GM23248 (cell line): Measurements from ENCODE around the gene QKI. TPM values are rescaled to one million over a fixed set of nuclear protein-coding genes. Genes with fewer than 3 reads are reported as not detected.
"Not testable (repeated sequence)": the region's sequence is repeated elsewhere in the genome, so short reads cannot be mapped to it uniquely, and the experiment has no call there.

Source experiments
- DNase-seq: peaks from one replicate; pipeline ENCODE4 v3.0.0-alpha.2; 2015
- H2AFZ ChIP-seq: fragments of 200-600 bp; sonication (generic); 2 replicates; pipeline ENCODE4 v1.6.1; 2016; ENCODE audit warnings: antibody characterized with exemption
- H3F3A ChIP-seq: fragments of 200-600 bp; sonication (generic); 2 replicates; pipeline ENCODE4 v1.6.1; 2016; ENCODE audit warnings: mild to moderate bottlenecking, antibody characterized with exemption, mixed run types; ENCODE audit not compliant: insufficient read depth
- H3K27ac ChIP-seq: fragments of 200-600 bp; sonication (generic); 2 replicates; pipeline ENCODE4 v1.5.1; 2016; ENCODE audit warnings: mild to moderate bottlenecking
- H3K27me3 ChIP-seq: fragments of 200-600 bp; sonication (generic); replicated peaks from 2 replicates; pipeline ENCODE4 v1.6.1; 2016; ENCODE audit warnings: mild to moderate bottlenecking; ENCODE audit not compliant: insufficient read depth
- H3K36me3 ChIP-seq: fragments of 200-600 bp; sonication (generic); 2 replicates; pipeline ENCODE4 v1.6.1; 2016; ENCODE audit warnings: low read depth, mild to moderate bottlenecking
- H3K4me1 ChIP-seq: fragments of 200-600 bp; sonication (generic); 2 replicates; pipeline ENCODE4 v1.6.1; 2016; ENCODE audit warnings: mild to moderate bottlenecking; ENCODE audit not compliant: insufficient read depth
- H3K4me2 ChIP-seq: fragments of 200-600 bp; sonication (generic); one replicate; pipeline ENCODE4 v1.6.1; 2016; ENCODE audit warnings: mild to moderate bottlenecking; ENCODE audit not compliant: unreplicated experiment
- H3K4me3 ChIP-seq: fragments of 200-600 bp; sonication (generic); 2 replicates; pipeline ENCODE4 v1.5.1; 2016; ENCODE audit warnings: mild to moderate bottlenecking
- H3K79me2 ChIP-seq: fragments of 200-600 bp; sonication (generic); 2 replicates; pipeline ENCODE4 v1.6.1; 2016; ENCODE audit warnings: mild to moderate bottlenecking; ENCODE audit not compliant: insufficient read depth
- H3K9ac ChIP-seq: fragments of 200-600 bp; sonication (generic); 2 replicates; pipeline ENCODE4 v1.6.1; 2016; ENCODE audit warnings: mild to moderate bottlenecking
- H3K9me2 ChIP-seq: fragments of 200-600 bp; sonication (generic); 2 replicates; pipeline ENCODE4 v1.6.1; 2016; ENCODE audit warnings: mixed run types, mild to moderate bottlenecking, moderate library complexity; ENCODE audit not compliant: insufficient read depth
- H3K9me3 ChIP-seq: fragments of 200-600 bp; sonication (generic); one replicate; pipeline ENCODE4 v1.6.1; 2017; ENCODE audit warnings: low read depth
- H4K20me1 ChIP-seq: fragments of 200-600 bp; sonication (generic); 2 replicates; pipeline ENCODE4 v1.6.0; 2016; ENCODE audit not compliant: insufficient read depth
- EZH2 ChIP-seq: fragments of 200-600 bp; sonication (generic); IDR thresholded peaks from 2 replicates; pipeline ENCODE4 v1.6.1; 2018; ENCODE audit warnings: antibody characterized with exemption, mild to moderate bottlenecking; ENCODE audit not compliant: insufficient read depth, poor library complexity, severe bottlenecking
- EZH2phosphoT487 ChIP-seq: fragments of 200-600 bp; sonication (generic); IDR thresholded peaks from 2 replicates; pipeline ENCODE4 v1.6.1; 2018; ENCODE audit warnings: antibody characterized with exemption, moderate library complexity, mild to moderate bottlenecking, low read depth; ENCODE audit not compliant: insufficient read depth
- WGBS, 2 experiments: methylation state at CpG; one replicate each; pipeline ENCODE4 v1.1.6; 2015 to 2017; ENCODE audit warnings: low lambda C conversion rate in 2 of 2, low coverage in 1 of 2; ENCODE audit errors: missing lambda C conversion rate in 2 of 2; 5-methylcytosine and 5-hydroxymethylcytosine counted together
- in situ Hi-C: fragments of 300-500 bp; cut with MboI; formaldehyde crosslinking; loops from 2 replicates; pipeline ENCODE4 v1.15.0; 2020
- polyA plus RNA-seq: library from polyadenylated mRNA; unstranded; fragments of >200 nt; fragmentation: Nextera tagmentation; extraction: Ambion mirVana; gene quantifications from 2 replicates; pipeline ENCODE4 v1.2.1, GENCODE V29; 2016
- total RNA-seq: library from RNA; depleted of rRNA; stranded (reverse); fragments of >200 nt; shearing (Covaris generic); gene quantifications from 2 replicates; pipeline ENCODE4 v1.2.3, GENCODE V29; 2014

QKI gene
- total and polyA plus RNA-seq, 2 experiments from 2014 or later = 13.6 to 145 TPM

- Histone ChIP-seq H3F3A (no peaks in the 10 kb centered on the region), H3K79me2 (peaks cover 100% of the 10 kb centered on the region), H3K9me2 (no peaks in the 10 kb centered on the region), H4K20me1 (0 out of 2 replicates have a peak, but pooled peaks cover 3% of the 10 kb centered on the region), H3K4me2 (no peak overlapping the region), H3K4me1 (no peaks in the 10 kb centered on the region), H2AFZ (no peak overlapping the region), H3K9me3 (peaks cover 8% of the 10 kb centered on the region), H3K27ac (no peak overlapping the region), H3K27me3 (no peaks in the 10 kb centered on the region), H3K9ac (no peak overlapping the region), H3K4me3 (no peak overlapping the region), H3K36me3 (peaks cover 17% of the 10 kb centered on the region; the same call in 1 of the 2 replicates)
- no peak for DNase-seq
- 18 to 19% methylated on average over 3 of the region's 3 CpGs for WGBS, 2 experiments
- no peak for TF ChIP-seq EZH2
- TF ChIP-seq EZH2phosphoT487 = no peak
- in situ Hi-C loops = no loop called here
These were observed 54.2 kb downstream of the QKI start for GRCh38 chr6:163468738-163469137.

DNA sequence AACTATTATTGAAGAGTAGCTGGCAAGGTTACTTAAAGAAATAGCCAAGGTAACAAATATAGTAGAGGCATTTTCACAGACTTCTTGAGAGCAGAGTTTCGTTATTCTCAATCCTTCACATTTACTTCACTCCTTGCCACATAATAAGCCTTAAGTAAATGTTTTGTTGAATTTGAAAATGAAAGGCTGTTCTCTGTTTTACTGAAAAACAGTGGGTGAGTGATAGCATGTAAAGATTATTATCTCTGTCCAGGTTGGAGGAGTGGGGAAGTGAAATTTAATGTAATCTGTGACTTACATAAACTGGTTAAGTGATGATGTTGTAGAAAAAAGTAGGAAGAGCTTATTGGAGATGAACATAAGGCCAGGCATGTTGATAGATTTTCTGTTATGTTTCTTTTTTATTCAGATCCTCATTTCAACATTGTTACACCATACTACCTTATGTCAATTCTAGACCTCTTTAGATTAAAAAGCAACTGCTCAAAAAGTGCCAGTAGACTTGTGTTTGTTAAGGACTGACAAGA, 55.0 kb downstream of the QKI start:
- no peak for DNase-seq
- Histone ChIP-seq H3K9me3 (peaks cover 8% of the 10 kb centered on the region), H3K27me3 (no peaks in the 10 kb centered on the region), H3K27ac (no peak overlapping the region), H3K9ac (no peak overlapping the region), H2AFZ (no peak overlapping the region), H4K20me1 (0 out of 2 replicates have a peak, but pooled peaks cover 3% of the 10 kb centered on the region), H3F3A (no peaks in the 10 kb centered on the region), H3K4me2 (no peak overlapping the region), H3K4me3 (no peak overlapping the region), H3K79me2 (peaks cover 100% of the 10 kb centered on the region), H3K36me3 (peaks cover 17% of the 10 kb centered on the region; the same call in 1 of the 2 replicates), H3K4me1 (no peaks in the 10 kb centered on the region), H3K9me2 (no peaks in the 10 kb centered on the region)
- TF ChIP-seq EZH2 = no peak
- TF ChIP-seq EZH2phosphoT487 = no peak
- WGBS, 2 experiments = 96 to 98% methylated on average over 1 of the region's 1 CpG
- in situ Hi-C loops = no loop called here

- no peak overlapping the region for H3K9ac ChIP-seq
- no peak for DNase-seq
- in situ Hi-C loops = no loop called here
- no peak overlapping the region for H3K27ac ChIP-seq
- no peak overlapping the region for H3K4me3 ChIP-seq
- H3K27me3 ChIP-seq = no peaks in the 10 kb centered on the region
- H2AFZ ChIP-seq = no peak overlapping the region
- H3K4me2 ChIP-seq = no peak overlapping the region
- H3K79me2 ChIP-seq = peaks cover 100% of the 10 kb centered on the region
- H3K9me2 ChIP-seq = no peaks in the 10 kb centered on the region
- H3K9me3 ChIP-seq = peaks cover 8% of the 10 kb centered on the region
- H3F3A ChIP-seq = no peaks in the 10 kb centered on the region
- TF ChIP-seq EZH2 (no peak), EZH2phosphoT487 (no peak)
- no peaks in the 10 kb centered on the region for H3K4me1 ChIP-seq
- 0 out of 2 replicates have a peak, but pooled peaks cover 3% of the 10 kb centered on the region for H4K20me1 ChIP-seq
- H3K36me3 ChIP-seq = peaks cover 17% of the 10 kb centered on the region; the same call in 1 of the 2 replicates
These were observed 56.1 kb downstream of the QKI start for GRCh38 chr6:163470611-163471010.

DNA sequence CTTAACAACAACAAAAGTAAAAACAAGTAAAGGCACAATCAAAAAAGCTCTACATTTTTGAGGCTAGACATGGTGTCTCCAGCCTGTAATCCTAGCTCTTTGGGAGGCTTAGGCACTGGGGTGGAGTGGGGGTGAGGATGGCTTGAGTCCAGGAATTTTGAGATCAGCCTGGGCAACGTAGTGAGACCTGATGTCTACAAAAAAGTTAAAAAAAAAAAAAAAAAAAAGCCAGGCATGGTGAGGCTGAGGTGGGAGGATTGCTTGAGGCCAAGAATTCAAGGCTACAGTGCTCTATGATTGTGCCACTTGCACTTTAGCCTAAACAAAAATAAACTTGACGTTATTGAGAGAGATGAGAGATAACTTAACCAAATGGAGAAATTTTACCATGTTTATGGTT, 60.1 kb downstream of the QKI start:
- Histone ChIP-seq H3K27ac (no peak overlapping the region), H3K9me3 (peaks cover 8% of the 10 kb centered on the region), H3K4me1 (no peaks in the 10 kb centered on the region), H3K4me2 (no peak overlapping the region), H4K20me1 (no peaks in the 10 kb centered on the region), H3K27me3 (no peaks in the 10 kb centered on the region), H3K4me3 (no peak overlapping the region), H3K36me3 (peaks cover 27% of the 10 kb centered on the region; the same call in 1 of the 2 replicates), H3K9me2 (no peaks in the 10 kb centered on the region), H3K79me2 (peaks cover 100% of the 10 kb centered on the region), H3F3A (no peaks in the 10 kb centered on the region), H3K9ac (no peak overlapping the region), H2AFZ (no peak overlapping the region)
- TF ChIP-seq EZH2 = no peak
- no peak for DNase-seq
- in situ Hi-C loops = no loop called here
- WGBS, 2 experiments = 94 to 99% methylated on average over 2 of the region's 2 CpGs

DNA sequence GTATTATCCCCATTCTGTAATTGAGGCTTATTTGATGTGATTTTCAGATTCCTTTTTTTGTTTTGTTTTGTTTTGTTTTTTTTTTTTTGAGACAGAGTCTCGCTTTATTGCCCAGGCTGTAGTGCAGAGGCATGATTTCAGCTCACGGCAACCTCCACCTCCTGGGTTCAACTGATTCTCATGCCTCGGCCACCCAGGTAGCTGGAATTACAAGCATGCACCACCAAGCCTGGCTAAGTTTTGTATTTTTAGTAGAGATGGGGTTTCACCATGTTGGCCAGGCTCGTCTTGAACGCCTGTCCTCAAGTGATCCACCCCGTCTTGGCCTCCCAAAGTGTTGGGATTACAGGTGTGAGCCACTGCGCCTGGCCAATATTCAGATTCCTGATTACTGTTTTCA, 62.4 kb downstream of the QKI start:
- not testable (repeated sequence) for H3K9me3 ChIP-seq, H3K4me3 ChIP-seq, H3K36me3 ChIP-seq

More for the DNA sequence above, 62.4 kb downstream of the QKI start:
- H3K27me3 ChIP-seq, in situ Hi-C loops, H4K20me1 ChIP-seq, H3K4me2 ChIP-seq, H3F3A ChIP-seq, H3K9ac ChIP-seq, DNase-seq, H2AFZ ChIP-seq, H3K9me2 ChIP-seq, H3K27ac ChIP-seq, H3K4me1 ChIP-seq: not testable (repeated sequence)
- H3K79me2 ChIP-seq = peaks cover 100% of the 10 kb centered on the region
- WGBS, 2 experiments = 97 to 98% methylated on average over 7 of the region's 7 CpGs
